HG02884 (cell line): ENCODE measurements around the gene ENTREP1.
"Not testable (repeated sequence)": the region's sequence is repeated elsewhere in the genome, so short reads cannot be mapped to it uniquely, and the experiment has no call there.

Experiments
- ATAC-seq: cut with Tn5 transposase; IDR thresholded peaks from one replicate; pipeline ENCODE4 v1.9.1; 2021; ENCODE audit warnings: mild to moderate bottlenecking, moderate library complexity; ENCODE audit not compliant: unreplicated experiment

The ENTREP1 gene, protein sequence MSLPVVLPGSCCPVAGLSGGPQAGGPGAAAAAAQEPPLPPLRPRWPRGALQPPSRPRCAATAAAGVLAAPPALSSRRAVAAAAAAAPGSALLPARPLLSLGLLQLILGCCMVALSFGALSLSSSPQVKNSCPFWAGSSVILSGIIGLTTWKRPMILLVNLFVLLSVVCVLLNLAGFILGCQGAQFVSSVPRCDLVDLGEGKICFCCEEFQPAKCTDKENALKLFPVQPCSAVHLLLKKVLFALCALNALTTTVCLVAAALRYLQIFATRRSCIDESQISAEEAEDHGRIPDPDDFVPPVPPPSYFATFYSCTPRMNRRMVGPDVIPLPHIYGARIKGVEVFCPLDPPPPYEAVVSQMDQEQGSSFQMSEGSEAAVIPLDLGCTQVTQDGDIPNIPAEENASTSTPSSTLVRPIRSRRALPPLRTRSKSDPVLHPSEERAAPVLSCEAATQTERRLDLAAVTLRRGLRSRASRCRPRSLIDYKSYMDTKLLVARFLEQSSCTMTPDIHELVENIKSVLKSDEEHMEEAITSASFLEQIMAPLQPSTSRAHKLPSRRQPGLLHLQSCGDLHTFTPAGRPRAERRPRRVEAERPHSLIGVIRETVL

DNA sequence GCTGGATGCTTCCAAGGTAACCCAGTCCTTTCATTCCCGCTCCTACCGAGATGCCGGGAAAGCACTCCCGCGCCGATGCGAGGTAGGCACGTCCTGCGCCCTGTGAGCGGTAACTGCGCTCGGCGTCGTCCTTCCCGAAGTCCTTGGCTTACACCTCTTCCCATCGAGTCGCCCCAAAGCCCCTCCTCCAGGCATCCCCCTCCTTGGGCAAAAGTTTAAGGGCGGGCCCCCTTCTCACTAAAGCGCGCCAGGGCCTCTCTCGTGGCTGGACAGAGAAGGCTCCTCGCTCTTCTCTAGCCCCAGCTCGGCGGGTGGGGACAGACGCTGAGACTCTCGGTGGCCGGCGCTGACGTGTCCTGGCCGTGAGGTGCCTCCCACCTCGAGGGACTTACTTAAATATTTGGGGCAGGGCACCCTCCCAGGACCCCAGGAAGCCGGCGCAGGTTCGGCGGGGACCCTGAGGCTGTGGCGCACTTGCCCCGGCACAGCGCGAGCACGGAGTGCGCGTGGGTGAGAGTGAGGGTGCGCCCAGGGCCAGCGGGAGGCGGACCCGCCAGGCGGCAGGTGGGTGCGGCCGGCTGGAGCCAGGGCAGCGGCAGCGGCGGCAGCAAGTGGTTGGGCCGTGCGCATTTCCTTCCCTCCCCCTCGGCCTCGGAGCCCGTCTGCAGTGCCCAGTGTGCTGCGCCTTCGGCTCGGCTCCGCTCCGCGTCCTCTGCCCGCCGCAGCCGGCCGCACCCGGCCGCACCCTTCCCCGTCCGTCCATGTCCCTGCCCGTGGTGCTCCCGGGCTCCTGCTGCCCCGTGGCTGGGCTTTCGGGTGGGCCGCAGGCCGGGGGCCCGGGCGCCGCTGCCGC is at the start of gene ENTREP1:
Gene ENTREP1, plus strand, starts transcription at position 667 of the 853 bp plus-strand sequence. Its CDS starts 95 bp downstream, at position 762.
- ATAC-seq: no peak

DNA sequence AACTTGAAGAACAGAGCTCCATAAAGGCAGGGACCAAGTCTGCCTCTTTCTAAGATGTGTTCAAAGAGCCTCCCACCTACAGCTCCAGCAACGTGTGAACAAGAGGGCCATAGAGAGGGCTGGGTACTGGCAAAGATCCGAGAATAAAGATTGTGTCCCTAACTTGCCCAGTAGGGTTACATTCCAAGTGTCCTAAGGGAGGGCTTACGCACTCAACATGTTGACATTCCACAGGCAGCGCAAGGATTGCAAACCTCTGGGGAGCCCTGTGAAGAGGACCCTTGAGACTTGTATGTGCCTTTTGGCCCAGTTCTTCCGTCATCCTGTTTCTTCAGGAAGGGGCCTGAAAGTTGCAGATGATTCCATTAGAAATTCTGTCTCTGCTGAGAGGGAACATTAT is 48.2 kb upstream of the ENTREP1 start:
- ATAC-seq: no peak

DNA sequence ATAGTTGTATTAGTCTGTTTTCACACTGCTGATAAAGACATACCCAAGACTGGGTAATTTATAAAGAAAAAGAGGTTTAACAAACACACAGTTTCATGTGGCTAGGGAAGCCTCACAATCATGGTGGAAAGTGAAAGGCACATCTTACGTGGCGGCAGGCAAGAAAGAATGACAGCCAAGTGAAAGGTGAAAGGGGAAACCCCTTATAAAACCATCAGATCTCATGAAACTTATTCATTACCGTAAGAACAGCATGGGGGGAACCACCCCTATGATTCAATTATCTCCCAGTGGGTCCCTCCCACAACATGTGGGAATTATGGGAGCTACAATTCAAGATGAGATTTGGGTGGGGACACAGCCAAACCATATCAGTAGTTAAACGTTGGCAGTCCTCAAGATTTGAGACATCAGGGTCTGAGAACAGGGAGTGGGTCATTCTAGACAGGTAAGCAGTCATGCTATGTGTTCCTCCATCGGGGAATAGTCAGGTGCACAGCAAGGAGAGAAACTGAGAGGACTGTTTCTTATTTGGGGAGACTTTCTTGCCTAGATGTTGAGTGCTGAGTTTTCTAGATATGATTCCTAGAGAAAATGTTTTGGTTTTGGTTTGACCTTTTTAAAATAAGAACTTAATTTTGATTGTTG is 45.8 kb upstream of the ENTREP1 start:
- ATAC-seq: no peak

DNA sequence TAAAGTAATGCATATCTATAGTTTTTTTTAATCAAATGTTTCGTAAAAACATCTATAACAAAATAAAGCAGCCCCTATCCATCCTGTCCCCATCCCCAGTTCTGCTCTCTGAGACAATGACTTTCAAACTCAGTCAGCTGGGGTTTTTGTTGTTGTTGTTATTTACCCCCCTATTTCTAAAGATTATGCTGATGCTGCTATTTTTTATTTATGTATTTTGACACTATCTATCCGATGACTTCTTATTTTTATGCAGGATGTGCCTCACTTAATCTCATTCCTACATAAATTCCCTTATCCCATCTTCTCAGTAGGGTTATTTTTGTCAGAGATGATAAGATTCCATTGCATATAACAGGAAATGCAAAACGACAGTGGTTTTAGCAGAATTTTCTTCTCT is 45.3 kb upstream of the ENTREP1 start:
- ATAC-seq: no peak

DNA sequence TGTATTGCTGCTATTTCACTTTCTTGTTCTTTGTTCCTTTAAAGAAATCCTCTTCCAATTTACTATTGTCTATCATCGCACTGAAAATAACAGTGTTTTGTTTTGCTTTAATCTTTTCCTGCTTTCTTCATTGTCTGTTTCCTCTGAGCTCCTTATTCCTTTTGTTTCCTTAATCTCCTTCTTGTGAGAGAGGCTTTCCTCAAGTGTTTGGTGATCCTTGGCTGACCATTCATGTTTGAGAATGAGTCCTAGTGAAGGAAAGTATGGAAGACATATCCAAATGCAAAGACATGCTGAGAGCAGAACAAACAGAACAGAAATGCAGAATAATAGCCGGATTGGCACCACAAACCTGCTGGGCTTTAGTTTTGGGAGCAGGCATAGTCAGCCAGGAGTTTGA is 42.0 kb upstream of the ENTREP1 start:
- ATAC-seq: no peak

DNA sequence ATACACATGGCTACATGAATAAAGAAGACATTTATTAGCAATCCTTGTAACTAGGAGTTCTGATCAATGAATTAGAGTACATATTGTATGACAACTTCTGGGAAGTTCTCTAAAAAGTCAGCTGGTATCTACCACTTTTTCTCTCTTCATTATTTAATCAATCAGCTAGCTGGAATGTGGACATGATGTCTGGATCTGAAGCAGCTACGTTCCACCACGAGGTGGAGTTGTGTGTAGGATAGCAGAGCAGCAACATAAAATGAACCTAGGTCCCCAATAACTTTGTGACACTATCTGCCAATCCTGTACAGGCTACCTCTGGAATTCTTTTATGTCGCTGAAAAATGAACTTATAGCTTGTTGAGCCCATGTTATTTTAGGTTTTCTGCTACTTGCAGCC is 32.9 kb upstream of the ENTREP1 start:
- ATAC-seq: no peak

DNA sequence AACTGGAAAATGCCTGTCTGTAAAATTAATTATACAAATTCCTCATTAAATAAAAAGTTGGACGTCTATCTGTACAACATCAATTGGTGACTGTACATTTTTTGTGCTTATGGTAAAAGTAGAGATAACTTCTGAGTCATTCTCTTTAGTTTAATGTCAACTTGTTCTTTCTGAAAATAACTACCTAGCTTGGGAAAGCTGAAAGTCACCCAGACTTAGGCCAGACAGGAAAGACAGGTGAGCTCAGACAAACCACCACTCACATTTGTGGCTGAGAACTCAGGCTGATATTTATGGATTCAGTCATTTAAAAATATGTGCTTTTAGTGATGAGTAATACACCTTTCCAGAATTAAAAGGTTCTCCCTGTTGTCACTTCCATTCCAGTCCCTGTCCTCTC is 31.9 kb upstream of the ENTREP1 start:
- ATAC-seq: no peak

DNA sequence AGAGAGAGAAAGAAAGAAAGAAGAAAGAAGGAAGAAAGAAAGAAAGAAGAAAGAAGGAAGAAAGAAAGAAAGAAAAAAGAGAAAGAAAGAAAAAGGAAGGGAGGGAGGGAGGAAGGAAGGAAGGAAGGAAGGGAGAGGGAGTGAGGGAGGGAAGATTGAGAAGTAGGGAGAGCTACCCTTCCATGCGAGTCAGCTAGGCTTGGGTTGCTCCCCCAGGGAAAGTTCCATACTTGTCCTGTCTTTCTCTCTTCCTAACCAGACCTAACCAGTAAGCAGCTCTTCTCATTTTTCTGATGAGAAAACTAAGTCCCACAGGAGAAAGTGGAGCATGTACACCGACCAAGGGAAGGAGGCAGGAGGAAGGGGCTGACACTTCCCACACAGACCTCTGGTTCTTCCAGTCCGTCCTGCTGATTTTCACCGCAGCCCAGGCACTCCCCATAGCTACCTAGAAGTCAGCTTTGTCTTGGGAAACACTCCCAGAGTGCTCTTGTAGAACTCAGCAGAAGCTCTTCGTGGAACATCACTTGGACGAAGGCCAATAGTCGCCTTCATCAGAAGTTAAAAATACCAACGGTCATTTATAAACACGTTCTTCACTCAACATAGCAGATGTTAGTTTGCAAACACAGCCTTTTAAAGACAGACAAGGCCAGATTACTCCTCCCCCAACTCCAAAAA is 29.0 kb upstream of the ENTREP1 start:
- ATAC-seq: no peak

DNA sequence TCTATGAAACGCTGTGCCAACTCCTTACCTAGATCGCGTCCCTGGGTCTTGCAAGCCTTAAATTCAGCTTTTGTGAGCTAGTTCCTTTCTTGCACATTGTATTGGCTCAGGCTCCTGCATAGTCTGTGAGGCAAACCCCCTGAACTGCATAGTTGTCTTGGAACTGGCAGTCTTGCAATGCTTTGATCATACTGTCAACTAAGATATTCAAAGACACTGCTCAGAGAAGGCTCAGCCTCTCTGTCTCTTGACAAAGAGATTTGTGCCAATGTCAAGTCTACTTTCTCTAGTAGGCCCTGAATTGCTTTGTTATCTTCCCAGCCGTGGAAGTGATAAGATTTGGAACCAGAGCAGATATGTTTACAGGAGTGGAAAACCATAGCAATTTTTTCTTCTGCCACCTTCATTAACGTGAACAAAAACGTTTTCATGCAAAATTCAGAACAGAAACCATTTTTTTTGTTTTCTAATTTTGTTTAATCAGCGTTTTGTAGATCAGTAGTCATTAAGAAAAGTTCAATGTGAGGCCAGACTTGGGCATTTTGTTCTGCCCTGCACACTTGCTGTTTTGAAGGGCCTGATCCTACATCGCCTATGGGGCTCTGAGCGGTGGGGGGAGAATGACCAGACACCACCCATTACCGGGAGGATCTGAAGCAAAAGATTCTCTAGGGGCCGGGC is 27.6 kb upstream of the ENTREP1 start:
- ATAC-seq: no peak

DNA sequence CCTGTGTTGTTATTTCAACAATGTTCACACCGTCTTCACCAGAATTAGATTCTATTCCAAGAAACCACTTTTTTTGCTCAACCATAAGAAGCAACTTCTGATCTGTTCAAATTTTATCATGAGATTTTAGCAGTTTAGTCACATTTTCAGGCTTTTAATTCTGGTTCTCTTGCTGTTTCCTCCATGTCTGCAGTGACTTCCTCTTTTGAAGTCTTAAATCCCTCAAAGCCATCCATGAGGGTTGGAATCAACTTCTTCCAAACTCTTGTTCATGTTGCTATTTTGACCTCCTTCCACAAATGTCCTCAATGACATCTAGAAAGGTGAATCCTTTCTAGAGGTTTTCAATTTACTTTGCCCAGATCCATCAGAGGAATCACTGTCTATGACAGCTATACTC is 25.7 kb upstream of the ENTREP1 start:
- no peak for ATAC-seq

DNA sequence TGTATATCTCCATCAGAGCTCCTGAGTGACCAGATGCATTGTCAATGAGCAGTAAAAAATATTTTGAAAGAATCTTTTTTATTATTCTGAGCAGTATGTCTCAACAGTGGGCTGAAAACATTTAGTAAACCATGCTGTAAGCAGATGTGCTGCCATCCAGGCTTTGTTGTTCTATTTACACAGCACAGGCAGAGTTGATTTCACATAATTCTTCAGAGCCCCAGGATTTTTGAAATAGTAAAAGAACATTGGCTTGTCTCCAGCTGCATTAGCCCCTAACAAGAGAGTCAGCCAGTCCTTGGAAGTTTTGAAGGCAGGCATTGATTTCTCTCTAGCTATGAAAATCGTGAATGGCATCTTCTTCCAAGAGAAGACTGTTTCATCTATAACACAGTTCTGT is 25.2 kb upstream of the ENTREP1 start:
- no peak for ATAC-seq

DNA sequence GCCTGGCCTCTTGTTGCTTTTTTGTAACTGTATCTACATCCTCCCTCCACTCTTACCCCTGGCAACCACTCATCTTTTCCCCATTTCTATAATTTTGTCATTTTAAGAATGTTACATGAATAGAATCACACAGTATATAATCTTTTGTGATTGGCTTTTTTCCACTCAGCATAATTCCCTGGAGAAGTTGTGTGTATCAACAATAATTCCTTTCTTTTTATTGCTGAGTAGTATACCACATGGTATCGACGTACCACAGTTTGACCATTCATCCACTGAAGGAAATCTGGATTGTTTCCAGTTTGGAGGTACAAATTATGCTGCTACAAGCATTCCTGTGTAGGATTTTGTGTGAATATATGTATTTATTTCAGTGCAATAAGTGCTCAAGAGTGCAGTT is 21.7 kb upstream of the ENTREP1 start:
- ATAC-seq: no peak

DNA sequence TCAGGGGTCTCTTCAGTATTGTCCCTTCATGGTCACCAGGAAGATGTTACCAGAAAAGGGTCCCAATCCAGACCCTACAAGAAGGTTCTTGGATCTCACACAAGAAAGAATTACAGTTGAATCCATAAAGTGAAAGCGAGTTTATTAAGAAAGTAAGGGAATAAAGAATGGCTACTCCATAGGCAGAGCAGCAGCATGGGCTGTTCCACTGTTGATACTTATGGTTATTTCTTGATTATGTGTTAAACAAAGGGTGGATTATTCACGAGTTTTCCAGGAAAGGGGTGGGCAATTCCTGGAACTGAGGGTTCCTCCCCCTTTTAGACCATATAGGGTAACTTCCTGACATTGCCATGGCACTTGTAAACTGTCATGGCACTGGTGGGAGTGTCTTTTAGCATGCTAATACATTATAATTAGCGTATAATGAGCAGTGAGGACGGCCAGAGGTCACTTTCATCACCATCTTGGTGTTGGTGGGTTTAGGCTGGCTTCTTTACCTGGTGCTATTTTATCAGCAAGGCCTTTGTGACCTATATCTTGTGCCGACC is 18.0 kb upstream of the ENTREP1 start:
- not testable (repeated sequence) for ATAC-seq

DNA sequence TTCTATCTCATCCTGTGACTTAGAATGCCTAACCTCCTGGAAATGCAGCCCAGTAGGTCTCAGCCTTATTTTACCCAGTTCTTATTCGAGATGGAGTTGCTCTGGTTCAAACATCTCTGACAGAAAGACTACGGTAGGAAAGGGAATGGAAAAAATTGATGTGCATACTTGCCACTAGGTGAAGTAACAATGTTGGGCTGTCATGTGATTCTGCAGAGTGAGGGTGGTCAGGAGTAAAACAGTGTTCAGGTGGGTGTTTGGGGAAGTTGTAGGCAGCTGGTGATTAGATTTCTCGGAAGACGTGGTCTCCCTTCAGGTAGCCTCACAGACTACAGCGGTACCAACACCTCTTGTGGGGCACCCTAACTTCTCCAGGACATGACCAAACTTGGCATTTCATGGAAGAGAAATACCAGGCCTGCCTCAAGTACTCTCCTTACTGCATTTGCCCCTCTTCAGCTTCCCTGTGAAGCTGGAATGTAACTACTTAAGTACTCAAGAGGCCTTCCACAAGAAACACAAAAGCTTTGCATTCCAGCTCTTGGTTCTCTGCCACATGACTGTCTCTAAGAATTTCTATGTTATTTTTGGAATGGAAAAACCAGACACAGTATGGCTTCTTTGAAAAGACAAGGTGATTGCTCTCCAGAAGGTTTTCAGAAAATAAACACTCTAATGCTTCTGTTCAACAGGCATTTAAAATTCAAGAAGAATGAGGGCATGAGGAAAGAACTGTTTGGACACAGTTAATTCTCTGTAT is 17.4 kb upstream of the ENTREP1 start:
- ATAC-seq: no peak

DNA sequence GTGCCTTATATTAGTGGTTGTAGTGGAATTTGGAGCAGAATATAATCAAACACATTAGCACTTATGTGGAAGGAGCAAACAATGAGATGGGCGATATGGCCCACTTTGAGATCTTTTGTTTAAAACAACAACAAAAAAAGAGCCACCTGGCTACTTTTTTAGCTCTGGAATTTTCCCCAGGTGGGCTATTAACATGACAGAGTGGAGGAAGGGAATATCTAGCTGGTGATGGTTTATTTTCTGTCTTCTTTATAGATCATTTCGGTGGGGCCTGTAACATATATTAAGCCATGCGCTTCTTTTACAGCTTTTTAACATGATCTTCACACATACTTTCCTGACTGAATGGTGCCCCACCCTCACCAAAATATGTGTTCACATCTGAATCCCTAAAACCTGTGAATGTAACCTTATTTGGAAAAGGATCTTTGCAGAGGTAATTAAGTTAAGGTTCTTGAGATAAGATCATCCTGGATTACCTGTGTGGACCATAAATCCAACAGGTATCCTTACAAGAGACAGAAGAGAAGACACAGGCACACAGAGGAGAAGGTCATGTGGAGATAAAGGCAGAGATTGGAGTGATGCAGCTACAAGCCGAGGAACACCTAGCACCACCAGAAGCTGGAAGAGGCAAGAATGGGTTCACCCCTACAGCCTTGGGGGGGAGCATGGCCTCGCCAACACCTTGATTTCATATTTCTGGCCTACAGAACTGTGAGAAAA is 16.6 kb upstream of the ENTREP1 start:
- ATAC-seq: no peak

DNA sequence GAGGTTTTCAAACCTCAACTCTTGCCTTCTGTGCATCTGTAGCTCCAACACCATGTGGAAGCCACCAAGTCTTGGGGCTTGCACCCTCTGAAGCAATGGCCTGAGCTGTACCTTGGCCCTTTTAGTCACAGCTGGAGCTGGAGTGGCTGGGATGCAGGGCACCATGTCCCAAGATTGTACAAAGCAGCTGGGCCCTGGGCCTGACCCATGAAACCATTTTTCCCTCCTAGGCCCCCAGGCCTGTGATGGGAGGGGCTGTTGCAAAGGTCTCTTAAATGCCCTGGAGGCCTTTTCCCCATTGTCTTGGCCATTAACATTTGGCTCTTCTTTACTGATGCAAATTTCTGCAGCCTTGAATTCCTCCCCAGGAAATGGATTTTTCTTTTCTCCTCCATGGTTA is 11.8 kb upstream of the ENTREP1 start:
- ATAC-seq: no peak

DNA sequence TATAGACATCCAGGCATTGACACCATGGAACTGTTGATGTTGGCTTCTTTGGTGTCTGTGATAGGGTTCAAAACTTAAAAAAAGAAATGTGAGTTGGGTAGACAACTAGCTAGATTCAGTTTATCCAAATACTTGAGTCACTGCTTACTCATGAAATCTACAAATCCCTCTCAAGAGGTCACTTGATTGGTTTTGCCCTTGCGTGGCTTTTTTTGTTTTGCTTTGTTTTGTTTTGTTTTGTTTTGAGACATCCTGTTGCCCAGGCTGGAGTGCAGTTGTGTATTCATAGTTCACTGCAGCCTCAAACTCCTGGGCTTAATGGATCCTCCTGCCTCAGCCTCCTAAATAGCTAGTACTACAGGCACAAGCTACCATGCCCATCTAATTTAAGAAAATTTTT is 10.5 kb upstream of the ENTREP1 start:
- ATAC-seq: no peak

DNA sequence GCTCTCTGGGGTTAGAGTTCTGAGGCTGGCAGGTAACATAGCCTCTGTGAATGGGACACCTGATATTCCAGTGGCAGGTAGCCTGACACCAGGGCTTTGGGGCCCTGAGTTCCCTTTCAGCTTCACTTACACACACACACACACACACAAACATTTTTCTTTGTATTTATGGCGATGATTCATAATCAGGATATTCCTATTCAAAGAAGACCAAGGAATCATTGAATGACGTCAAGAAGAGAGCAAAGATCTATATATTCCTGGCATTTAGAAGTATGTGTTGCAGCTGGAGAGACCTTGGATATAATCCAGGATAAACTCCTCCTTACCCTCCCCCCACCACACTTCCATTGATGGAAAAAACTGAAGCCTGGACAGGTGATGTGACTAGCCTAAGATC is 7.9 kb upstream of the ENTREP1 start:
- no peak for ATAC-seq
